ENCODE data around the gene SYDE1.
A peak's percentile ranks its signal among the peaks of the same experiment; 100 is the strongest.
"Not testable (repeated sequence)": the region's sequence is repeated elsewhere in the genome, so short reads cannot be mapped to it uniquely, and the experiment has no call there.

SYDE1 gene, protein sequence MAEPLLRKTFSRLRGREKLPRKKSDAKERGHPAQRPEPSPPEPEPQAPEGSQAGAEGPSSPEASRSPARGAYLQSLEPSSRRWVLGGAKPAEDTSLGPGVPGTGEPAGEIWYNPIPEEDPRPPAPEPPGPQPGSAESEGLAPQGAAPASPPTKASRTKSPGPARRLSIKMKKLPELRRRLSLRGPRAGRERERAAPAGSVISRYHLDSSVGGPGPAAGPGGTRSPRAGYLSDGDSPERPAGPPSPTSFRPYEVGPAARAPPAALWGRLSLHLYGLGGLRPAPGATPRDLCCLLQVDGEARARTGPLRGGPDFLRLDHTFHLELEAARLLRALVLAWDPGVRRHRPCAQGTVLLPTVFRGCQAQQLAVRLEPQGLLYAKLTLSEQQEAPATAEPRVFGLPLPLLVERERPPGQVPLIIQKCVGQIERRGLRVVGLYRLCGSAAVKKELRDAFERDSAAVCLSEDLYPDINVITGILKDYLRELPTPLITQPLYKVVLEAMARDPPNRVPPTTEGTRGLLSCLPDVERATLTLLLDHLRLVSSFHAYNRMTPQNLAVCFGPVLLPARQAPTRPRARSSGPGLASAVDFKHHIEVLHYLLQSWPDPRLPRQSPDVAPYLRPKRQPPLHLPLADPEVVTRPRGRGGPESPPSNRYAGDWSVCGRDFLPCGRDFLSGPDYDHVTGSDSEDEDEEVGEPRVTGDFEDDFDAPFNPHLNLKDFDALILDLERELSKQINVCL

DNA sequence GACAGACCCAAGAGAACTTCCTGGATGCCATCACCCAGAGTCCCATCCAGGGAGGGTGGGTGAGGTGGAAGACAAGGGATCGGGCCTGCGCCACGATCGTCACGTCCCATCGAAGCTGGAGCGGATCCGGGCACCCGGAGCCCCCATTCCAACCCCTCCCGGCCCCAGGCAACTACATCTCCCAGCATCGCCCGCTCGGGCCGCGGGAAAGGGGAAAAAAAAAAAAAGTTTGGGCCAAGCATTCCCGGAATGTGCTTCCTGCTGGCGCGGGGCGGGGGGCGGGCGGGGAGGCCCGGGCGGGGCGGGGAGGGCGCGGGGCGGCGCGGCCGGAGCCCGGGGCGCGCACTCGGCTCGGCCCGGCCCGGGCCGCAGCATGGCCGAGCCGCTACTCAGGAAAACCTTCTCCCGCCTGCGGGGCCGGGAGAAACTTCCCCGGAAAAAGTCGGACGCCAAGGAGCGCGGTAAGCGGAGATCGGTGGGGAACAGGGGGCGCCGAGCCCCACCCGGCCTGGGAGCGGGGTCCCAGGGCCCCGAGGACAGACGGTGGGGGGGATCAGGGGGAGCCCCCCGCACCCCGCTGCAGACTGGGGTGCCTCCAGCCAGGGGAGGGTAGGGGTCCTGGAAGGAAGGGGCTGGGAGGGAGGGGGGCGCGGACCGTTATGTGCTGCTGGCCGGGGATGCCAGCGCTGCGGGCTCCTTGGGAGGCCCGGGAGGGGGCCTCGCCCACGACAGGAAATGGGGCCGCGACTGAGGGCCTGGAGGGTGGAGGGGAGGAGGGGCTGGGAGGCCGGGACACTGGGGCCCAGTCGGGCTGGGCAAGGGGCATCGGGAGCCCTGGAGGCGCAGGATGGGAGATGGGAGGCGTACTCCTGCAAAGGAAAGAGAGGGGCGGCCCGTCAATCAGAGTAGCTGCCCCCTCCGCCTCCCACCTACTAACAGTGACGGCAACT, at the start of gene SYDE1:
Gene SYDE1 (plus strand): TSS at position 341 of the 950 bp plus-strand sequence. CDS start 33 bp downstream, at position 374.
- DNase-seq: peak in 2 of 3 donors; percentile 5 to 17

DNA sequence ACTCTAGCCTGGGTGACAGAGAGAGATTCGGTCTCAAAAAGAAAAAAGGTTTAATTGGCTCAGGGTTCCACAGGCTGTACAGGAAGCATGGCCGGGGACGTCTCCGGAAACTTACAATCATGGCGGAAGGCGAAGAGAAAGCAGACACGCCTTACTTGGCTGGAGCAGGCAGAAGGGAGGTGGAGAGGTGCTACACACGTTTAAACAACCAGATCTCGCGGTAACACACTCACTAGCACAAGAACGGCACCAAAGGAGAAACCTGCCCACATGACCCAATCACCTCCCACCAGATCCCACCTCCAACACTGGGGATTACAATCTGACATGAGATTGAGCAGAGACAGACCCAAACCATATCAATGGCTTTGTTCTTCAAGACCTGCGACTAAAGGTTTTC, 45.2 kb upstream of the SYDE1 start:
- DNase-seq: no peak

DNA sequence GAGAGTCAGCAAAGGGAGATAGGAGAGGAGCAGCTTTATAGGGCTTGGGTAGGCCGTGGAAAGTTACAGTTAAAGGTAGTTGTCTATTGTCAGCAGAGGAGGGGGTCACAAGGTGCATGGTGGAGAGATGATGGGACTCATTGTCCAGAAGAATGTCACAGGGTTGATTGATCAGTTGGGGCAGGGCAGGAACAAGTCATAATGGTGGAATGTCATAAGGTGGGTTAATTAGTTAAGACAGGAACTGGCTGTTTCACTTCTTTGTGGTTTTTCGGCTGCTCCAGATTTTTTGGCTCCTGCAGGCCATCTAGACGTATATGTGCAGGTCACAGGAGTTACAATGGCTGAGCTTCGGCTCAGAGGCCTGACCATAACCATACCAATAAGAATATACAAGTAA, 36.8 kb upstream of the SYDE1 start:
- not testable (repeated sequence) for DNase-seq

DNA sequence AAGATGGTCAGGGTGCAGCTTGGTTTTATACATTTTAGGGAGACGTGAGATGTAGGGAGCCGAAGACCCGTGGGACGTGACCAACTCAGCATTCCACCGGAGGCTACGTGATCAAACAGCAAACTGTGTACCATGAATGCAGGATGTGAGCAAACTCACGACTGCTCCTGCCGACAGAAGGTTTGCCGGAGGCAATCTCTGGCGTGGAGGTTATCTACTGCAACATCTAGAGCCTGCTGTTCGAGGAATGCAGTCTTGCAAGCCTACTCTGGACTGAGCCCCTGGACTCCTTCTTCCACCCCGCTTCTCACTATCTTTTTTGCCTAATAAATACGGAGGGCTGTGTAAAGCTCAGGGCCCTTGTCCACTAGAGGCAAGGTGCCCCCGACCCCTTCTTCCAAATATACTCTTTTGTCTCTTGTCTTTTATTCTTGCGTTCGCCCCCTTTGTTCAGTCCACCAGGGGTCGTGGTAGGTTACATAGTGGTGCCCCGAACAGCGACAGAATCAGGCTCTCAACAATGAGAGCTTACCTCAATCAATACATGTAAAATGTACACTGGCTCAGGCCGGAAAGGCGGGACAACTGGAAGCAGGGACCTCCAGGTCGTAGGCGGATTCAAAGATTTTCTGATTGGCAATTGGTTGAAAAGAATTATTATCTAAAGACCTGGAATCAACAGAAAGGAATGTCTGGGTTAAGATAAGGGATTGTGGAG, 34.1 kb upstream of the SYDE1 start:
- no peak for DNase-seq

DNA sequence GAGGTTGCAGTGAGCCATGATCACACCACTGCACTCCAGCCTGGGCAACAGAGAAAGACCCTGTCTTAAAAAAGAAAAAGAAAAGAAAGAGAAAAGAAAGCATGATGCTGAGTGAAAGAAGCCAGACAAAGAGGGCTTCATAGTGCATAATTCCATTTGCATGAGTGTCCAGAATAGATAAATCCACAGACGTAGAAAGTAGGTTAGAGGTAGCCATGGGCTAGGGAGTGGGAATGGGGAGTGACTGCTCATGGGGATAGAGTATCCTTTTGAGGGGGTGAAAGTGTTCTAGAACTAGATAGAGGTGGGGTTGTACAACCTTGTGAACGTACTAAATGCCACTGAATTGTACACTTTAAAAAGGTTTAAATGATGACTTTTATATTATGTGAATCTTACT, 32.8 kb upstream of the SYDE1 start:
- no peak for DNase-seq

DNA sequence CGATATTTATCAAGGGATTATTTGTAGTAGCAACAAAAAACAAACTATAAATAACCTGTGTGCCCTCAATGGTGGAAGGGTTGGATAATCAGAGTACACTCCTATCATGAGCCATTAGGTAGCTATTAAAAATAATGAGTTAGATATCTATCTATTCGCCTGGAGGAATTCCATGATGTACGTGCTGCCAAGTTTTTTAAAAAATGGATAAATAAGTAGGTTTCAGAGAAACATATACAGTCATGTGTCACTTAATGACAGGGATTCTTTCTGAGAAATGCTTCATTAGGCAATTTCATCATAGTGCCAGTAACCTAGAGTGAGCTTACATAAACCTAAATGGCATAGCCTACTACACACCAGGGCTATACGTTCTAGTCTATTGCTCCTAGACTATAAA, 31.4 kb upstream of the SYDE1 start:
- no peak for DNase-seq

DNA sequence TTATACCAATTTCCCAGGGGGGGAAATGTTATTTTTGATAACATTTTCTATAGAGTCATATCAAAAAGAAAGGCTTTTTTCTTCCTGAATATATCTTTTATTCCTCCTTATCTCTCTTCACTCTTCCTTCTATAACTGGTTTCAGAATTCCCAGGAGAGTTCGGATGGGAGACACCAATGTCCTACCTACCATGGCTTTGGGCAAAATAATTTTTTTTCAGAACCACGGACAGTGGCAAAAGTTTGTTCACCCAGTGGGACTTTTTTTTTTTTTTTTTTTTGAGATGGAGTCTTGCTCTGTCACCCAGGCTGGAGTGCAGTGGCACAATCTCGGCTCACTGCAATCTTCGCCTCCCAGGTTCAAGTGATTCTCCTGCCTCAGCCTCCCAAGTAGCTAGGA, 27.2 kb upstream of the SYDE1 start:
- DNase-seq: peak in 2 of 3 donors; percentile 15 to 16

DNA sequence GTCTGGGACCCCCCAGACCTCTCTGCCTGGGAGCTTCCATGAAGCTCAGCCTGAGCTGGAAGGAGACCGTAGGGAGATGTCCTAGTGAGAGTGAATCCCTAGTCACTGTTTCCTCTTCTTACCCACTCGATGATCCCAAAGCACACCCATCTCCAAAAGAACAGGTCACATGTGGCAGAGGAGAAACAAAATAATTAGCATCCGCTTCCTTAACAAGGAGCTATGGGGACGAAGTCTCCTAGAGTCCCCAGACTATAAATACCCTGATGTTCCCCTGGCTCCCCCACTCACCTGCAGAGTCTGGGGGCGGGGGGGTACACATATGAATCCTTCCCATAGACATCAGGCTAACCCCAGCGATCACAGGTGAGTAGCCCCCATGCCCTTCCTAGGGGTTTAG, 25.3 kb upstream of the SYDE1 start, which contains the start of gene OR1I1:
Gene OR1I1 (plus strand): TSS at position 301 of the 400 bp plus-strand sequence. CDS start 4,855 bp downstream, outside the sequence.
- DNase-seq: no peak

DNA sequence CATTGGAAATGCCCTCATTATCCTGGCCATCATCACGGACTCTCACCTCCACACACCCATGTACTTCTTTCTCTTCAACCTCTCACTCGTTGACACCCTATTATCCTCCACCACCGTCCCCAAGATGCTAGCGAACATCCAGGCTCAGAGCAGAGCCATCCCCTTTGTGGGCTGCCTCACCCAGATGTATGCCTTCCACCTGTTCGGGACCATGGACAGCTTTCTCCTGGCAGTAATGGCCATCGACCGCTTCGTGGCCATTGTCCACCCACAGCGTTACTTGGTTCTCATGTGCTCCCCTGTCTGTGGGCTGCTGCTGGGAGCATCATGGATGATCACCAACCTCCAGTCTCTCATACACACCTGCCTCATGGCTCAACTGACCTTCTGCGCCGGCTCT, 20.0 kb upstream of the SYDE1 start:
- no peak for DNase-seq

DNA sequence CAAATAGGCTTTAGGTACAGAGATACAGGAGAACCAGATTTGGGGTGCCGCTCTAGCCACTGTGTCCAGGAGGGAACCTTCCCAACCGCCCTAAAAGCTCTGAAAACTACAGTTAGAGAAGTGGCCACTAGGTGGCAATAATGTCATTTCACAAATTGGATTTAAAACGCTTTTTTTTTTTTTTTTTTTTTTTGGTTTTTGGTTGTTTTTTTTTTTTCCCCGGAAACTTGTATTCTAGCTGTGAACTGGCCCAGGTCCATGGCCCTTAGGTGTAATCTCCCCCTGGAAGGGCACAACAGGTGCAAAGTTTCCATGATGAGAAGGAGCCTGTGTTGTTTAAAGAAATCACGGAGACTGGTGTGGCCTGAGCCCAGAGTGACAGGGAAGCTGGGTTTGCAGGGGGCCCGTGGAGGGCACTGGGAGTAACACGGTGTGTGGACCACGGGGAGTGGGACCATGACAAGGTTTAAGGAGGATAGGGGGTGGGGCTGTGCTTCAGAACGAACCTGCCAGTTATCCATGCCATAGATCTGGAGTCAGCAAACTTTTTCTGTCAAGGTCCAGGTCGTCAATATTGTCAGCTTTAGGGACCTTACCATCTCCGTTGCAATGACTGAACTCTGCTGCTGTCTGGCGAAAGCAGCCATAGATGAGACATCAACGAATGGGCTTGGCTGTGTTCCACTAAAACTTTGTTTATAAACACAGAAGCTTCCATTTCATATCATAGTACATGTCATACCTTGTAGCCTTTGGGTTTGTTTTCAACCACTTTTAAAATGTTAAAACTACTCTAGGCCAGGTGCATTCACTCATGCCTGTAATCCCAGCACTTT, 15.1 kb upstream of the SYDE1 start:
- peak; percentile 78 to 91 (median 84) for DNase-seq

DNA sequence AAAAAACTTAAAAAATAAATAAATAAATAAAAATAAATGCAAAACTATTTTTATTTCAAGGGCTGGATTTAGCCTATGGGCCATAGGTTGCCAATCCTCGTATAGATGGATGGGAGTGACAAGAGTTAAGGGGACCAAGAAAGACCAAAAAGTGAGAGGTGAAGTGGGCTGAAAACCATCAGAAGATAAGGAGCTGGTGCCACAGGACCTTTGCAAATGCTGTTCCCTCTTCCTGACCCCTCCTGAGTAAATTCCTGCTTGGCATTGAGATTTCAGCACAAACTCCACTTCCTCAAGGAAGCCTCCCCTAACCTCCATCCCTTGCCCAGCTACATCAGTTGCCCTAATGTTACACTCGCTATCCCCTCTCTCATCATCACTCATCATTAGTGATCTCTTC, 14.2 kb upstream of the SYDE1 start:
- no peak for DNase-seq

DNA sequence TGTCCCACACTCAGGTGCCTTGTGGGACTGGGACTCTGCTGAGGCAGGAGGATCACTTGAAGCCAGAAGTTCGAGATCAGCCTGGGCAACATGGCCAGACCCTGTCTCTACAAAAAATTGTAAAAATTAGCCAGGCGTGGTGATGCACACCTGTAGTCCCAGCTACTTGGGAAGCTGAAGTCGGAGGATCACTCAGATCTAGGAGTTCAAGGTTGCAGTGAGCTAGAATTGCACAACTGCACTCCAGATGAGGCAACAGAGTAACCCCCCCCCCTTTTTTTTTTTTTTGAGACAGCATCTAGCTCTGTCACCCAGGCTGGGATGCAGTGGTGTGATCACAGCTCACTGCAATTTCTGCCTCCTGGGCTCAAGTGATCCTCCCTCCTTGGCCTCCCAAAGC, 11.0 kb upstream of the SYDE1 start:
- DNase-seq: no peak

DNA sequence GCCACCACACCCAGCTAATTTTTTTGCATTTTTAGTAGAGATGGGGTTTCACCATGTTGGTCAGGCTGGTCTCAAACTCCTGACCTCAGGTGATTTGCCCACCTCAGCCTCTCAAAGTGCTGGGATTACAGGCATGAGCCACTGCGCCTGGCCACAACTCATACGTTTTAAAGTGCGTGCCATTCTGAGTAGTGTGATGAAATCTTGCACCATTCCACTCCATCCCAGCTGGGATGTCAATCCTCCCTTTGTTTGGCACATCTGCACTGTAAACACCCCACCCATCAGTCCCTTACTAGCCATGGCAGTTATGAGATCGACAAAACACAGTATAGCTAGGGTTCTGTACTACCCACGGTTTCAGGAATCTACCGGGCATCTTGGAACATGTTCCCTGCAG, 9.2 kb upstream of the SYDE1 start:
- not testable (repeated sequence) for DNase-seq

DNA sequence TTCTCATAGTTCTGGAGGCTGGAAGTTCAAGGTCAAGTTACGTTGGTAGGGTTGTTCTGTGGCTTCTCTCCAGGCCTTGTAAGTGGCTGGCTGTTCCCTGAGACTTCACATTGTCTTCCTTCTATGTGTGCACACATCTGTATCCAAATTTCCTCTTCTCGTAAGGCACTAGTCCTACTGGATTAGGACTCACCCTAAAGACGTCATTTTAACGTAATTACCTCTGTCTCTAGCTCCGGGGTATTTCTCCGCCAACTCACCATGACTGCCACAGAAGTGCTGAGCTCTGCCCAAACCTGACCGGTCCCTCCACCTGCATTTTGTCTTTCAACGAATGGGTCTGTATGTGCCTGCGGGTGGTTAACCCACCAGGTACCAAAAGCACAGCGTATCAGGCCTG, 8.7 kb upstream of the SYDE1 start:
- no peak for DNase-seq

DNA sequence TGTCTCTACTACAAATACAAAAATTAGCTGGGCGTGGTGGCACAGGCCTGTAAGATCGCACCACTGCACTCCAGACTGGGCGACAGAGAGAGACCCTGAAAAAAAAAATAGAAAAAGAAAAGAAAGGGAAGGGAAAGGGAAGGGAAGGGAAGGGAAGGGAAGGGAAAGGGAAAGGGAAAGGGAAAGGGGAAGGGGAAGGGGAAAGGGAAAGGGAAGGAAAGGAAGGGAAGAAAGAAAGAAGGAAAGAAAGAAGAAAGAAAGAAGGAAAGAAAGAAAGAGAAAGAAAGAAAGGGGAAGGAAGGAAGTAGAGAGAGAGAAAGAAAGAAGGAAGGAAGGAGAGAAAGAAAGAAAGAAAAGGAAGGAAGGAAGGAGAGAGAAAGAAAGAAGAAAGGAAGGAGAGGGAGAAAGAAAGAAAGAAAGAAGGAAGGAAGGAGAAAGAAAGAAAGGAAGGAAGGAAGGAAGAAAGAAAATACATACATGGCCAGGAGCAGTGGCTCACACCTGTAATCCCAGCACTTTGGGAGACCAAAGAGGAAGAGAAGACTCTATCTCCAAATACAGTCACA, 8.1 kb upstream of the SYDE1 start:
- DNase-seq: no peak

DNA sequence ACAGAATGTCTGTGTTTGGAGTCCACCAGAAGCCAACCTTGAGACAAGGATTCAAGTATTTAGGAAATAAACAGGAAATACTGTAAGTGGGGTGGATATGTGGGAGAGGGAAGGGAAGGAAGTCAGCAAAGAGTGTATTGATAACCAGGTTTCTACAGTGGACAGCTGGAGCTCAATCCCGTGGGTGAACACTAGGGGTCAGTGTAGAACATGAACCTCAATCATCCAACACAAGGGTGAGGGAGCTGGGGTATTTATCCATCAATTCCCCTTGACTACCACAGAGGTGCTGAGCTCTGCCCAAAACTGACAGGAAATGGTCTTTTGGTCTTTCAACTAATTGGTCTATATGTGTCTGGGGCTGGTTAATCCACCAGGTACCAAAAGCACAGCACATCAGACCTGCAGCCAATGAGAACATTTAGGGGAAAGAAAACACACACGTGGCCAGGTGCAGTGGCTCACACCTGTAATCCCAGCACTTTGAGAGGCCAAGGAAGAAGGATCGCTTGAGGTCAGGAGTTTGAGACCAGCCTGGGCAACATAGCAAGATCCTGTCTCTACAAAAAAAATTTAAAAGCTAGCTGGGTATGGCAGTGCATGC, 5.6 kb upstream of the SYDE1 start:
- peak; percentile 56 to 70 (median 68) for DNase-seq

DNA sequence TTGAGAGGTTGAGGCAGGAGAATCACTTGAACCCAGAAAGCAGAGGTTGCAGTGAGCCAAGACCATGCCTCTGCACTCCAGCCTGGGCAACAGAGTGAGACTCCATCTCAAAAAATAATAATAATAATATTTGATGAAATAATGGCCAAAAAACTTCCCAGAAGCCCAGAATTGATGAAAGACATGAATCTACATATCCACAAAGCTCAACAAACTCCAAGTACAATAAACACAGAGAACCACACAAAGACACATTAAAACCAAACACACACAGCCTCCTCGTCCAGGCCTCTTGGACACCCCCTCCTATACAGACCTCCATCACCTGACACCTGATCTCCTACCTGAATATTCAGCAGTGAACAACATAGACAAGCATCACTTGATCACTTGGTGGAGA, 3.2 kb upstream of the SYDE1 start:
- no peak for DNase-seq

DNA sequence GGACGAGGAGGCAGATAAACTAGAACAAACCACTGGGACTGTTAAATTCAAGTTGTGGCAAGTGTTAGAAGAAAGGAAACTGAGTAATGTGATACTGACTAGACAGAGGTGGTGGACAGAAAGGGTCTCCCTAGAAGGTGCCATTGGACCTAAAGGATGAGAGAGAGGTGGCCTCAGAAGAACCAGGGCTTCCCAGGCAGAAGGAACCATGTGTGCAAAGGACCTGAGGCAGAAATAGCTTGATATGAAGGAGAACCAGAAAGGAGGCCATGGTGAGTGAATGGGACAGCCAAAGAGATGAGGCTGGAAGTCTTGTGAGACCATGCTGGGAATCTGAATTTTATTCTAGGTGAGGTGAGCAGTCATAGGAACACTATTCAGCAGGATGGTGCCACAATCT, 2.8 kb upstream of the SYDE1 start:
- no peak for DNase-seq

DNA sequence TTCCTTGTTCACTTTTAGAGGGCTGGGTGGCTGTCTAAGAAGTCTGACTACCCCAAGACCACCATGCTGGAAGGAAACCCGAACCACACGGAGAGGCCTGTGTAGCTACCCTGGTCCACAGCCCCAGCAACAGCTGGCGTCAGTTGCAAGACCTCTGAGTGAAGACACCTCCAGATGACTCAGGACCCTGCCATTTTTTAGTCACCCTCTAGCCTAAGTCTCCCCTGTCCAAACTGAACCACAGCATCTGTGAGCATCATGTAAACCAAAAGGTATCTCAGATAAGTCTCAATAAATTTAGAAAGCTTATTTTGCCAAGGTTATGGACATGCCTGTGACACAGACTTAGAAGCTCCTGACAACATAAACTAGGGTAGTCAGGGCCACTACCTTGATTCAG, 2.2 kb upstream of the SYDE1 start:
- no peak for DNase-seq

DNA sequence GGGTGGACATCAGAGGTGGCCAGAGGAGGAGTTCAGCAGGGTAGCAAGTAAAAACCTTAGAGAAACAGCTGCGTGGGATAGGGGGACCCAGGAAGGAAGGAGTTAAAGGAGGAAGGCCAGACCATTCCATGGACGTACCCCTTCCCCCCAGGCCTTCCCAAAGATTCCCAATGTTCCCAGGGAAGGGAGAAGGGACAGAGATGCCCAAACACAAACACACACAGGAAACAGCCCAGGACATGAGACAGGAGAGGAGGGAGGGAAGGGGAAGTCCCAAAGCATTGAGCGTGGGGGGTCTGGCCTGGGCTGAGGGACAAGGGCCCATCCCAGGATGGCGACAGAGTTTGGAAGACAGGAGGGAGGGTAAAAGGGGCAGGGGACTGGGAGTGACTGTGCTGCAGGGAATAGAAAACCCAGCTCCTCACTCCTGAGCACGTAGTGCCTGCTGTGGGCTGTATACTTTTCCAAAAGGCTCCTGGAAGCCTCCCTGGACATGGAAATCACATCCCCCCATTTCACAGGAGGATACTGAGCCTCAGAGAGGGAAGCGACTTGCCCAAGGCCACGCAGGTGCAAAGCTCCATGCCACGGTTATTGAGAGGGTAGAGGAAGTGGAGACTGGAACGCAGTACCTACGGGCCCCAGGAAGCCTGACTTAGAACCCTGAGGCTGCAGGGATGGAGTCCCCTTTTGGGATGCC, 1.1 kb downstream of the SYDE1 start:
- DNase-seq: peak in 2 of 3 donors; percentile 5 to 29
